ENCODE results near the gene PI16. TPM values are rescaled to one million over a fixed set of nuclear protein-coding genes. Genes with fewer than 3 reads are reported as not detected.
A peak's percentile ranks its signal among the peaks of the same experiment; 100 is the strongest.

The PI16 gene
- polyA plus RNA-seq, 6 donors from 2014 or later, result 1.2 to 6.2 (median 2.6) TPM

GRCh38 chr6:36953931-36954261, 642 bp upstream of the PI16 start:
- H3K27ac Mint-ChIP-seq, result peak overlapping the region in 2 of 6 donors; percentile 44
- no peaks in the 10 kb centered on the region for H3K36me3 Mint-ChIP-seq
- no peaks in the 10 kb centered on the region for H3K9me3 Mint-ChIP-seq
- ATAC-seq (ENCODE audit: low read depth in 2 of 2), result no peak
- peak overlapping the region in 7 of 8 donors; percentile 37 to 85 (median 74) for H3K4me3 Mint-ChIP-seq
- no peaks in the 10 kb centered on the region for H3K27me3 Mint-ChIP-seq
- no peak for DNase-seq
- peaks cover 29 to 36% (median 33%) of the 10 kb centered on the region in 3 donors for H3K4me1 Mint-ChIP-seq

GRCh38 chr6:36955136-36955535, 598 bp downstream of the PI16 start:
- DNase-seq, result no peak
- ATAC-seq (ENCODE audit: low read depth in 2 of 2), result peak; percentile 45 to 56
- no peaks in the 10 kb centered on the region for H3K9me3 Mint-ChIP-seq
- H3K27me3 Mint-ChIP-seq, result no peaks in the 10 kb centered on the region
- H3K4me1 Mint-ChIP-seq, result peaks cover 29 to 33% (median 32%) of the 10 kb centered on the region in 3 donors
- peak overlapping the region in 7 of 8 donors; percentile 23 to 85 (median 82) for H3K4me3 Mint-ChIP-seq
- H3K36me3 Mint-ChIP-seq, result no peaks in the 10 kb centered on the region
- peak overlapping the region in 4 of 6 donors; percentile 20 to 91 (median 77) for H3K27ac Mint-ChIP-seq

GRCh38 chr6:36955671-36956445, 1.3 kb downstream of the PI16 start:
- peak; percentile 14 to 20 for ATAC-seq (ENCODE audit: low read depth in 2 of 2)
- H3K27me3 Mint-ChIP-seq, result no peaks in the 10 kb centered on the region
- H3K4me3 Mint-ChIP-seq, result peak overlapping the region in 7 of 8 donors; percentile 36 to 85 (median 74)
- H3K4me1 Mint-ChIP-seq, result peaks cover 29 to 33% (median 32%) of the 10 kb centered on the region in 3 donors
- DNase-seq, result no peak
- H3K9me3 Mint-ChIP-seq, result no peaks in the 10 kb centered on the region
- peak overlapping the region in 3 of 6 donors; percentile 64 to 90 (median 88) for H3K27ac Mint-ChIP-seq
- no peaks in the 10 kb centered on the region for H3K36me3 Mint-ChIP-seq

- no peak for ATAC-seq (ENCODE audit: low read depth in 2 of 2)
- Mint-ChIP-seq H3K27me3 (no peaks in the 10 kb centered on the region), H3K27ac (peak overlapping the region in 1 of 6 donors; percentile 64), H3K4me1 (peaks cover 33 to 36% (median 36%) of the 10 kb centered on the region in 3 donors), H3K36me3 (no peaks in the 10 kb centered on the region), H3K4me3 (peak overlapping the region in 2 of 8 donors; percentile 26 to 75), H3K9me3 (no peaks in the 10 kb centered on the region)
- no peak for DNase-seq
Observed at GRCh38 chr6:36956446-36956820, 1.9 kb downstream of the PI16 start.

DNA sequence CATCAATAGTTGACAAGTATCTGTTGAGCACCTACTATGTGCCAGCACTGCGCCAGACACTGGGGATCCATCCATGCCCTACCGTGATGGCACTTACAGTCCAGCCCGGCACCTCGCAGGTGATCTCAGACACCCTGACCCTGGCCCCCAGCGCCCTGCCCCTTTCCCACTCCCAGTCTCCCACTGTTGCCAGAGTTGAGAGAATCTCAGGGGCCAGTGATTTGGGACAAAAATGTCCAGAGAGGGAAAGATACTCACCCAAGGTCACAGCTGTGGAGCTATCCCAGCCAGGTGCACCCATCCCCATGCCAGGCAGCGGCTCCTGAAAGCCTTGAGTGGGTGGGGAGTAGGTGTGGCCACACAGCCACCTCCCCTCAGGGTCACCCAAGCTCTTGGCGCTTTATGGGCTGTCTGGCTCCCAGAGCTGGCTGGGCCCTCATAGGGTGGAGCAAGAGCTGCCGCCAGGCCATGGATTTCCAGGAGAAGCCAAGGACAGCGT, 3.3 kb downstream of the PI16 start:
- Mint-ChIP-seq H3K36me3 (no peaks in the 10 kb centered on the region), H3K4me3 (no peak overlapping the region), H3K4me1 (peaks cover 44 to 50% (median 45%) of the 10 kb centered on the region in 3 donors), H3K27me3 (no peaks in the 10 kb centered on the region), H3K27ac (no peak overlapping the region), H3K9me3 (no peaks in the 10 kb centered on the region)
- DNase-seq, result no peak
- ATAC-seq (ENCODE audit: low read depth in 2 of 2), result no peak

GRCh38 chr6:36958775-36959554, 4.4 kb downstream of the PI16 start:
- Mint-ChIP-seq H3K36me3 (no peaks in the 10 kb centered on the region), H3K27me3 (no peaks in the 10 kb centered on the region), H3K4me1 (peaks cover 47 to 55% (median 48%) of the 10 kb centered on the region in 3 donors), H3K9me3 (no peaks in the 10 kb centered on the region), H3K27ac (no peak overlapping the region), H3K4me3 (no peak overlapping the region)
- DNase-seq (no peak), ATAC-seq (ENCODE audit: low read depth in 2 of 2) (no peak)

DNA sequence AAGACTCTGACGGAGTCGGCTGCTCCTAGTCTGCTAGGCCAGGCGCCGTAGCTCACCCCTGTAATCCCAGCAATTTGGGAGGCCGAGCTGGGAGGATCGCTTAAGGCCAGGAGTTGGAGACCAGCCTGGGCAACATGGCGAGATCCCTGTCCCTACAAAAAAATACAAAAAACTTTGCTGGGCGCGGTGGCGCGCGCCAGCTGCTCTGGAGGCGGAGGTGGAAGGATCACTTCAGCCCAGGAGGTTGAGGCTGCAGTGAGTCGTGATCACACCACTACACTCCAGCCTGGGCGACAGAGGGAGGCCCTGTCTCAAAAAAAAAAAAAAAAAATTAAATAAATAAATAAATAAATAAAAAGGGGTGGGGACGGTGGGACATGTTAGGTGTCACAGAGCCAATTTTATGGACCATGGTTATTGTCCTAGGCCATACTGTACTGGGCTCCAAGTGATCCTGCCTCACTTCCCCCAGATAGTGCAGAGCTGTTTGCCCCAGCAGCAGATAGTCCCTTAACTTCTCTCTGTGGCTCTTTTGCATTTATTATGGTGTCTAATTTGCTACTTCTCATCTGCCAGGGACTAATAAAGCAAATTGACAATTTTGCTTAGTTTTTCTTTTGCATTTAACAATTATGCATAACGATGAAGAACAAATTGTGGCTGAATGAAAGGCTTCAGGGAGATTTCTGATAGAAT, 5.2 kb downstream of the PI16 start:
- ATAC-seq (ENCODE audit: low read depth in 2 of 2), result no peak
- Mint-ChIP-seq H3K4me3 (peak overlapping the region in 1 of 8 donors; percentile 3), H3K27ac (no peak overlapping the region), H3K9me3 (no peaks in the 10 kb centered on the region), H3K27me3 (no peaks in the 10 kb centered on the region), H3K36me3 (no peaks in the 10 kb centered on the region), H3K4me1 (peaks cover 46 to 55% (median 47%) of the 10 kb centered on the region in 3 donors)
- DNase-seq, result no peak

GRCh38 chr6:36961441-36962435, 7.2 kb downstream of the PI16 start:
- ATAC-seq (ENCODE audit: low read depth in 2 of 2), result no peak
- peaks cover 33 to 40% (median 40%) of the 10 kb centered on the region in 3 donors for H3K4me1 Mint-ChIP-seq
- peak overlapping the region in 6 of 8 donors; percentile 29 to 76 (median 42) for H3K4me3 Mint-ChIP-seq

GRCh38 chr6:36962874-36963273, 8.3 kb downstream of the PI16 start:
- peak overlapping the region; percentile 16 to 91 (median 78) for H3K4me3 Mint-ChIP-seq
- H3K27me3 Mint-ChIP-seq, result no peaks in the 10 kb centered on the region
- ATAC-seq (ENCODE audit: low read depth in 2 of 2) (peak; percentile 79 to 88), DNase-seq (peak; percentile 80)
- H3K9me3 Mint-ChIP-seq, result no peaks in the 10 kb centered on the region
- peaks cover 1 to 2% of the 10 kb centered on the region in 2 donors for H3K36me3 Mint-ChIP-seq
- H3K4me1 Mint-ChIP-seq, result peaks cover 33 to 40% (median 40%) of the 10 kb centered on the region in 3 donors
- peak overlapping the region; percentile 60 to 97 (median 91) for H3K27ac Mint-ChIP-seq

More at GRCh38 chr6:36961441-36962435, 7.2 kb downstream of the PI16 start:
- Mint-ChIP-seq H3K27ac (peak overlapping the region in 4 of 6 donors; percentile 42 to 93 (median 80)), H3K27me3 (no peaks in the 10 kb centered on the region), H3K9me3 (no peaks in the 10 kb centered on the region), H3K36me3 (no peaks in the 10 kb centered on the region)
- no peak for DNase-seq

DNA sequence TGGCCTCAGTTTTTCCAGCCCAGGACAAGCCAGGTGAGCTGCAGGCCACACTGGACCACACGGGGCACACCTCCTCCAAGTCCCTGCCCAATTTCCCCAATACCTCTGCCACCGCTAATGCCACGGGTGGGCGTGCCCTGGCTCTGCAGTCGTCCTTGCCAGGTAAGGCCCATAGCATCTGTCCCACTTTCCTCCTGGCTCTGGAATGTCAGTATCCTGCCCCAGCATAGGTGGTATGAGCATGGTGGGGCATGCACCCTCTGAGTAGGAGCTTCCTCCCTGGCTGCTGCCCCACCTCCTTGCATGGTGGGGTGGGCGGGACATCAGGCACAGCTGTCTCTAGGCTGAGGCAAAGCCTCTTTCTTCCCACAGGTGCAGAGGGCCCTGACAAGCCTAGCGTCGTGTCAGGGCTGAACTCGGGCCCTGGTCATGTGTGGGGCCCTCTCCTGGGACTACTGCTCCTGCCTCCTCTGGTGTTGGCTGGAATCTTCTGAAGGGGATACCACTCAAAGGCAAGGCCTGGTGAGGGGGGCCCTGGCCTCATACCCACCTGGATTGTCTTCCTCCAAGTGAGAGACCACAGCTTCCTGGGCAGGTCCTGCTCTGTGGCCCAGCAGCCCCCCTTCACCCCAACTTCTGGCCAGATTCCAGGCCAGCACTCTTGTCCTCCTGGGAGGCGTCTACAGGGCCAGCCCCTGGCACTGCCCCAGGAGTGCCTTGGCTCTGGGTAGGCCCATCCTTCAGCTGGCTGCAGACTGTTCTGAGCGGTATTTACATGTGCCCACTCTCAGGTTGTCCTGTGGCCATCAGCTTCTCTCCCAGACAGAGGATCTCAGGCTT, 9.1 kb downstream of the PI16 start:
- peak overlapping the region; percentile 50 to 91 (median 76) for H3K4me3 Mint-ChIP-seq
- no peaks in the 10 kb centered on the region for H3K27me3 Mint-ChIP-seq
- no peaks in the 10 kb centered on the region for H3K9me3 Mint-ChIP-seq
- peaks cover 6 to 9% of the 10 kb centered on the region in 2 donors for H3K36me3 Mint-ChIP-seq
- peaks cover 33 to 40% (median 40%) of the 10 kb centered on the region in 3 donors for H3K4me1 Mint-ChIP-seq
- ATAC-seq (ENCODE audit: low read depth in 2 of 2) (peak; percentile 73 to 83), DNase-seq (peak; percentile 52)
- H3K27ac Mint-ChIP-seq, result peak overlapping the region; percentile 69 to 97 (median 94)

GRCh38 chr6:36964349-36964748, 9.8 kb downstream of the PI16 start:
- peaks cover 33 to 40% (median 40%) of the 10 kb centered on the region in 3 donors for H3K4me1 Mint-ChIP-seq
- peak overlapping the region in 2 of 8 donors; percentile 28 to 56 for H3K4me3 Mint-ChIP-seq
- peaks cover 6 to 12% of the 10 kb centered on the region in 2 donors for H3K36me3 Mint-ChIP-seq
- ATAC-seq (ENCODE audit: low read depth in 2 of 2), result no peak
- H3K27me3 Mint-ChIP-seq, result no peaks in the 10 kb centered on the region
- no peak for DNase-seq
- no peaks in the 10 kb centered on the region for H3K9me3 Mint-ChIP-seq
- peak overlapping the region in 5 of 6 donors; percentile 60 to 93 (median 68) for H3K27ac Mint-ChIP-seq
